Left renal cortex interstitium (tissue), 4 donors: ENCODE measurements around the gene BTG2. TPM values are rescaled to one million over a fixed set of nuclear protein-coding genes. Genes with fewer than 3 reads are reported as not detected.
A peak's percentile ranks its signal among the peaks of the same experiment; 100 is the strongest.

Experiments
- DNase-seq, 4 donors: peaks; one replicate each; pipeline ENCODE4 v3.0.0-alpha.2; 2013; ENCODE audit warnings: low read depth in 4 of 4, low spot score in 2 of 4, missing footprints in 1 of 4
- polyA plus RNA-seq, 4 donors: library from polyadenylated mRNA; unstranded; fragments of 120-200 nt; gene quantifications; one replicate each; pipeline ENCODE4 v1.2.1, GENCODE V29; 2013; ENCODE audit not compliant: insufficient read length in 4 of 4

Gene BTG2
- polyA plus RNA-seq, 4 donors, result 86.8 to 215 (median 118) TPM

- no peak for DNase-seq
Measured at GRCh38 chr1:203275656-203276272, 29.6 kb upstream of the BTG2 start.

- DNase-seq, result no peak
Measured at GRCh38 chr1:203276408-203276807, 28.9 kb upstream of the BTG2 start.

GRCh38 chr1:203276916-203277545 lies 28.3 kb upstream of the BTG2 start:
- no peak for DNase-seq

- DNase-seq, result no peak
Measured at GRCh38 chr1:203278082-203278884, 27.0 kb upstream of the BTG2 start.

- no peak for DNase-seq
Measured at GRCh38 chr1:203278885-203279406, 26.4 kb upstream of the BTG2 start.

- no peak for DNase-seq
Measured at GRCh38 chr1:203280061-203280460, 25.3 kb upstream of the BTG2 start.

- DNase-seq, result no peak
Measured at GRCh38 chr1:203281033-203281432, 24.3 kb upstream of the BTG2 start.

- DNase-seq, result no peak
Measured at GRCh38 chr1:203281851-203282661, 23.3 kb upstream of the BTG2 start.

GRCh38 chr1:203282720-203283542 lies 22.4 kb upstream of the BTG2 start:
- DNase-seq, result peak in 1 of 4 donors; percentile 64

GRCh38 chr1:203283597-203283996 lies 21.7 kb upstream of the BTG2 start:
- no peak for DNase-seq

GRCh38 chr1:203284411-203285123 lies 20.8 kb upstream of the BTG2 start:
- no peak for DNase-seq

- no peak for DNase-seq
Measured at GRCh38 chr1:203286161-203286984, 18.9 kb upstream of the BTG2 start.

GRCh38 chr1:203287109-203287893 lies 18.0 kb upstream of the BTG2 start:
- no peak for DNase-seq

GRCh38 chr1:203287898-203288297 lies 17.4 kb upstream of the BTG2 start:
- DNase-seq, result no peak

GRCh38 chr1:203288400-203288799 lies 16.9 kb upstream of the BTG2 start:
- DNase-seq, result no peak

GRCh38 chr1:203289281-203289981 lies 15.9 kb upstream of the BTG2 start:
- no peak for DNase-seq

GRCh38 chr1:203289982-203290260 lies 15.4 kb upstream of the BTG2 start:
- DNase-seq, result no peak
